Suprapubic skin (tissue), 3 donors: ENCODE results near the gene ATXN3.

Experiments used
- CTCF ChIP-seq, 2 donors: fragments of 200-600 bp in 1 of 2; fragments of 450-650 bp in 1 of 2; sonication (generic) in 1 of 2; IDR thresholded peaks; one replicate each; pipeline ENCODE4 v1.5.1; 2016 to 2019; ENCODE audit warnings: antibody characterized with exemption in 2 of 2, mild to moderate bottlenecking in 1 of 2, moderate library complexity in 1 of 2
- EP300 ChIP-seq: sonication (generic); formaldehyde crosslinking; IDR thresholded peaks from one replicate; pipeline ENCODE4 v1.6.1; 2017; ENCODE audit warnings: antibody characterized with exemption
- POLR2A ChIP-seq, 2 donors: fragments of 450-650 bp; IDR thresholded peaks; one replicate each; pipeline ENCODE4 v1.6.1; 2017; ENCODE audit warnings: antibody characterized with exemption in 2 of 2, mild to moderate bottlenecking in 2 of 2, moderate library complexity in 2 of 2

- no peak for TF ChIP-seq CTCF (IDR thresholded peaks at IDR 0.05)
- TF ChIP-seq POLR2A (IDR thresholded peaks at IDR 0.05): no peak
- TF ChIP-seq EP300: no peak
Measured at GRCh38 chr14:92012121-92012748, 94.1 kb downstream of the ATXN3 start.
